ENCODE measurements around the gene PLSCR4.

Gene PLSCR4

GRCh38 chr3:146195030-146195429 lies 55.9 kb downstream of the PLSCR4 start:
- DNase-seq (ENCODE audit: low read depth in 2 of 2) = no peak

- DNase-seq (ENCODE audit: low read depth in 2 of 2) = no peak
Measured at GRCh38 chr3:146191051-146191450, 59.9 kb downstream of the PLSCR4 start.

GRCh38 chr3:146189519-146190173 lies 61.3 kb downstream of the PLSCR4 start:
- DNase-seq (ENCODE audit: low read depth in 2 of 2) = no peak

GRCh38 chr3:146187334-146187950 lies 63.5 kb downstream of the PLSCR4 start:
- DNase-seq (ENCODE audit: low read depth in 2 of 2) = no peak

- no peak for DNase-seq (ENCODE audit: low read depth in 2 of 2)
Measured at GRCh38 chr3:146184241-146185015, 66.5 kb downstream of the PLSCR4 start.

- DNase-seq (ENCODE audit: low read depth in 2 of 2) = no peak
Measured at GRCh38 chr3:146181216-146181615, 69.7 kb downstream of the PLSCR4 start.

GRCh38 chr3:146180376-146180775 lies 70.5 kb downstream of the PLSCR4 start:
- DNase-seq (ENCODE audit: low read depth in 2 of 2) = no peak

GRCh38 chr3:146178006-146178689 lies 72.8 kb downstream of the PLSCR4 start:
- DNase-seq (ENCODE audit: low read depth in 2 of 2) = no peak

GRCh38 chr3:146177519-146177918 lies 73.4 kb downstream of the PLSCR4 start:
- DNase-seq (ENCODE audit: low read depth in 2 of 2) = no peak

- DNase-seq (ENCODE audit: low read depth in 2 of 2) = no peak
Measured at GRCh38 chr3:146177072-146177471, 73.8 kb downstream of the PLSCR4 start.

GRCh38 chr3:146172586-146172985 lies 78.3 kb downstream of the PLSCR4 start:
- DNase-seq (ENCODE audit: low read depth in 2 of 2) = no peak

GRCh38 chr3:146170591-146170990 lies 80.3 kb downstream of the PLSCR4 start:
- DNase-seq (ENCODE audit: low read depth in 2 of 2) = no peak

GRCh38 chr3:146169891-146170290 lies 81.0 kb downstream of the PLSCR4 start:
- no peak for DNase-seq (ENCODE audit: low read depth in 2 of 2)

- no peak for DNase-seq (ENCODE audit: low read depth in 2 of 2)
Measured at GRCh38 chr3:146166826-146167225, 84.1 kb downstream of the PLSCR4 start.

- no peak for DNase-seq (ENCODE audit: low read depth in 2 of 2)
Measured at GRCh38 chr3:146166415-146166821, 84.5 kb downstream of the PLSCR4 start.

GRCh38 chr3:146165877-146166276 lies 85.0 kb downstream of the PLSCR4 start:
- no peak for DNase-seq (ENCODE audit: low read depth in 2 of 2)

GRCh38 chr3:146164971-146165769 lies 85.7 kb downstream of the PLSCR4 start:
- no peak for DNase-seq (ENCODE audit: low read depth in 2 of 2)

GRCh38 chr3:146164506-146164905 lies 86.4 kb downstream of the PLSCR4 start:
- no peak for DNase-seq (ENCODE audit: low read depth in 2 of 2)

GRCh38 chr3:146164071-146164470 lies 86.8 kb downstream of the PLSCR4 start:
- no peak for DNase-seq (ENCODE audit: low read depth in 2 of 2)

- no peak for DNase-seq (ENCODE audit: low read depth in 2 of 2)
Measured at GRCh38 chr3:146163584-146163983, 87.3 kb downstream of the PLSCR4 start.

GRCh38 chr3:146162561-146162960 lies 88.3 kb downstream of the PLSCR4 start:
- DNase-seq (ENCODE audit: low read depth in 2 of 2) = no peak

- no peak for DNase-seq (ENCODE audit: low read depth in 2 of 2)
Measured at GRCh38 chr3:146161663-146162002, 89.3 kb downstream of the PLSCR4 start.
